HG03095 (cell line): Measurements from ENCODE around the gene TAF3.

Experiments
- ATAC-seq: cut with Tn5 transposase; IDR thresholded peaks from one replicate; pipeline ENCODE4 v1.9.1; 2021; ENCODE audit warnings: moderate library complexity; ENCODE audit not compliant: unreplicated experiment

The TAF3 gene

DNA sequence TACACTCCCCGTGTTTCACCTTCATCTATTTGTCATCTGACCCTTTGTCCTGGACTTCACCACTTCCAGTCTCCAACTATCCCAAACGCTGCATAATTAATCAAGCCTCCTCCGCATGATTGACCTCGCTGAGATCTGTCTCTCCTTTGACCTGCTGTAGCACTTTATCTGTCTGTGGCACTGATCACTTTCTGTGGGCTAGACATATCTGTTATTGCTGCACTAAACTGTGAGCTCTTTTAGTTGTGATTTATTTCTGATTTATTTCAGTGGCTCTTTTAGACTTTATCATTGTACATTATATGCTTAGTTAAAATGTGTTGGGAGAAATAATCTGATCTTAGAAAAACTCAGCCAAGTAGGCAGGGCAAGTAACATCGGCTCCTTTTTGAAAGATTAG is 144.3 kb downstream of the TAF3 start:
- no peak for ATAC-seq

DNA sequence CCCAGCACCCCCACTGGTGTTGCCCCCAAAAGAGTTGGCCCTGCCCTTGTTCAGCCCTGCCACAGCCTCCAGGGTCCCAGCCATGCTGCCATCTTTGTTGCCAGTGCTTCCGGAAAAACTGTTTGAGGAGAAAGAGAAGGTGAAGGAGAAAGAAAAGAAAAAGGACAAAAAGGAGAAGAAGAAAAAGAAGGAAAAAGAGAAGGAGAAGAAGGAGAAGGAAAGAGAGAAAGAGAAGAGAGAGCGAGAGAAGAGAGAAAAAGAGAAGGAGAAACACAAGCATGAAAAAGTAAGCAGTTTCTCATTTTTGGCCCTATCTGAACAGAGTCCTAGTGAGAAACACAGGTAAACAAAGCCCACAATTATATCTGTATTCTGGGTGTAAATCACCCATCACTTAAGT is 147.2 kb downstream of the TAF3 start:
- ATAC-seq: no peak

GRCh38 chr10:7967035-7967434 is 148.7 kb downstream of the TAF3 start:
- no peak for ATAC-seq

- no peak for ATAC-seq
Measured at GRCh38 chr10:7968510-7969112, 150.3 kb downstream of the TAF3 start.

- no peak for ATAC-seq
Measured at GRCh38 chr10:7969623-7970022, 151.3 kb downstream of the TAF3 start.

DNA sequence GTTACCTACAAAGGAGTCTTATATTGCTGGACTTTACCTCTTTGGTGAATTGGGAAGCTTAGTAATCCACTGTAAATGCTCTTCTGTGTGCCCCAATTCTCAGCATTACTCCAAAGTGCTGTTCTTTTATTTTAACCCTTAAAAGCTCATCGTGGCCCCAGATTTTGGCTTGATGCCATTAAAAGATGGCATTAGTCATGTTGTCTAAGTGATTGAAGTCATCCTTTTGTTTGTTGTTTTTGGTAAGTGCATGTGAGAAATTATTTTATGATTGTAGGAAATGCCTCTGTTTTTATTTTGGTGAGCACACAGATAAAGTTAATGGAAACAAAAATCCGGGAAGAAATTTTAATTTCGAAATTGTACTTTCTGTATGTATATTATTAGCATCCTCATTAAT is 153.6 kb downstream of the TAF3 start:
- ATAC-seq: no peak

GRCh38 chr10:7972367-7972766 is 154.1 kb downstream of the TAF3 start:
- no peak for ATAC-seq

DNA sequence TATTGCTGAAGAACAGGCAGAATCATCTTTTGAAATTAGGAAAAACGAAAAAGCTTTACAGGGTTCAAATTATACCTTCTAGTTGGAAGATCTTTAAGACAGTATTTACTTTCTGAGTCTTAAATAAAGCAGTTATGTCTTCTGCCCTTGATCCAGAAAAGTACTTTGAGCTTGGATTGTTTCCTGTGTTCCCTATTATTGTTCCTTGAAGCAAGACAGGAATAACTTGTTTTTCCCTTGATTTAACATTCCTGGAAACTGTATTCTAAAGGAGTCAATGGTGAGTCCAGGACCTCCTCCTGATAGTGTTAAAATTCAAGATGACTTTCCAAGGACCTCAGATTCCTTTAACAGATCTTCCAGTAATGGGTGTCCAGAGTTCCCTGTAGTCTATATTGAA is 161.9 kb downstream of the TAF3 start:
- no peak for ATAC-seq

DNA sequence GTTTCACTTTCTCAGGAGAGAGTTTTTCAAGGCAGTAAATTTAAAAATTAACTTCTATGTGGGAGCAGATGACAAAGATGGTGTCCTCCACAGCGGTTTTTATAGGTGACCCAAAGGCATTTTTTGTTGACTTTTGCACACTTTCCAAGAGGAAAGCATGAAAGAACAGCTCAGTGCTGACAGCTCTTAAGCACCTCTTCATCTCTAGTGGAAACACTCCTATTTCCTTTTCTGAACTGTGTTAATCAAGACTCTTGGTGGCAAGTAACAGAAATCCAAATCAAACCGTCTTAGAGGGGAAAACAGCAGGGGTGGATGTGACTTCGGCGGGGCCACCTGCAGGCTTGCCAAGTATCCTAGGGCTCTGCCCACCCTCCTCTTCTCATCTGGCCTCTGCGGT is 164.4 kb downstream of the TAF3 start:
- ATAC-seq: no peak

- no peak for ATAC-seq
Measured at GRCh38 chr10:7984325-7984724, 166.0 kb downstream of the TAF3 start.

GRCh38 chr10:7984896-7985295 is 166.6 kb downstream of the TAF3 start:
- no peak for ATAC-seq

GRCh38 chr10:7986851-7987250 is 168.5 kb downstream of the TAF3 start:
- no peak for ATAC-seq

GRCh38 chr10:7988989-7989388 is 170.7 kb downstream of the TAF3 start:
- ATAC-seq: no peak

DNA sequence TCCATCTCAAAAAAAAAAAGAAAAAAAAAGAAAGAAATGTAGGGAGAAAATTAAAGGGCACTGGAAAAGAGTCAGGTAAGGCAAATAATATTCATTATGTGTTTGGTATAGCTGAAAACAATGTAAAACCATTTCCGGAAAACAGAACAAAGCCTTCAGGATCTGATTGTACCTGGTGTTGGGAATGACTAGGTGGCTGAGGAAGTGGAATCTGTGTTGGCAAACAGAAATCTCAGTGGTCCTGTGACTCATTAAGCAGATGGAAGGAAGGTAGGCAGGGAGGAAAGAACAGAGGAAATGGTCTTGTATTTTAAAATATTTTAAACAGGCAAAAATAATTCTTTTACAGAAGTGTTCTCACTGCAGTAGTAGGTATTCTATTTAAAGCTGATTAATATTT is 180.5 kb downstream of the TAF3 start:
- no peak for ATAC-seq

GRCh38 chr10:8004469-8005000 is 186.2 kb downstream of the TAF3 start:
- no peak for ATAC-seq

- peak; percentile 59 for ATAC-seq
Measured at GRCh38 chr10:8006274-8006999, 188.1 kb downstream of the TAF3 start.

DNA sequence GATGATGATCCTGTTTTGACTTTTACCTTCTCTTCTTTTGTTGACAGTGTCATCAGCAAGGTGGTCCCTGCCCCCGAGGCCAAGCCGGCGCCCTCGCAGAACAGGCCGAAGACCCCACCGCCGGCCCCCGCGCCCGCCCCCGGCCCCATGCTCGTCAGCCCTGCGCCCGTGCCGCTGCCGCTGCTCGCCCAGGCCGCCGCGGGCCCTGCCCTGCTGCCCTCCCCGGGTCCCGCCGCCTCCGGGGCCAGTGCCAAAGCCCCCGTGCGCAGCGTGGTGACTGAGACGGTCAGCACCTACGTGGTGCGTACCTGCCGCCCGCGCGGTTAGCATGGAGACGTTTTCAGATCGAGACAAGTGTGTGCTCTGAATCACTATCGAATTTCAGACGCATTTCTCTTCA is 190.7 kb downstream of the TAF3 start:
- ATAC-seq: no peak

- no peak for ATAC-seq
Measured at GRCh38 chr10:8013006-8013405, 194.7 kb downstream of the TAF3 start.

DNA sequence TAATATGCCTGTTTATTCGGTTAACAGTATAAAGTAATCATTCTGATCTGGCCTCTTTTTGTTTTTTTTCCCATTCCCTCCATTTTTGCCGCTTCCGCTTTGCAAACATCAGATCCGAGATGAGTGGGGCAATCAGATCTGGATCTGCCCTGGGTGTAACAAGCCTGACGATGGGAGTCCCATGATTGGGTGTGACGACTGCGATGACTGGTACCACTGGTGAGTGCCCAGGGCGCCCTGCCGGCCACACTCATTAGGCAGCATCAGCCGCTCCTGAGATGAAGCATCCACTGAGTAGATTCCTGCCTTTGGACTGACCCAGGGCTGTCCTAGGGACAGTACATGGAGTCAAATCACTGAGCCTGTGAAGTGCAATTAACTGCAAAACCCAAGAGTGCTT is 195.3 kb downstream of the TAF3 start:
- no peak for ATAC-seq

DNA sequence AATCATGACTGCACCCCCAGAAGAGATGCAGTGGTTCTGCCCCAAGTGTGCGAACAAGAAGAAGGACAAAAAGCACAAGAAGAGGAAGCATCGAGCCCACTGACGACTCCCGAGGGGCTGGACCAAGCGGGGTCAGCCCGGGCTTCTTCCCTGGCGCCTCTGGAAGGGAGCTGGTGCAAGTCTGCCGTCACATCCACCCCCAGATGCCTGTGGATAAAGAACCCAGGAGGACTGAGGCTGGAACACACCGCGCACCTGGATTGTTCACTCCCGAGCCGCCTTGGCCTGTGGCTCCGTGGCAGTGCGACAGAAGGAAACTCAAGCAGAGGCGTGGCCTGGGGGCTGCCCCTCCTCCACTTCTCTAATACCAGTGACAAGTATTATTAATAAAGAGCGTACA is 196.3 kb downstream of the TAF3 start:
- no peak for ATAC-seq

DNA sequence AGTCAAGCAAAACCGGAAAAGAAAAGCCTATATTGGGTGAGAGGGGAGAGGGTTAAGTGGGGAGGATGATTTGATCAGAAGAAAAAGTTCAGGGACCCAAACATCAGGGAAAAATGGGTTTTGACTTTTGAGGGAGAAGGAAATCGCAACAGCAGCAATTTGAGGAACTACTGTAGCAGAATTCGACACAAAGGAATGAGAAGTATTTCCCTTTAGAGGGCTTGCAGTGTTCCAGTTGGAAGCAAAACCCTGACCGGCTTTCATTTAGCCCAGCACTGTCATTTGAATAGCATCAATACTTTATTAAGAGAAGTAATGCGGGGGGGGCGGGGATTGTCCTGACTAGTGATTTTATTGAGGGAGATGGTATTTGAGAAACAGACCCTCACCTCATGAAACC is 199.0 kb downstream of the TAF3 start:
- ATAC-seq: no peak

- no peak for ATAC-seq
Measured at GRCh38 chr10:8023321-8023720, 205.0 kb downstream of the TAF3 start.

DNA sequence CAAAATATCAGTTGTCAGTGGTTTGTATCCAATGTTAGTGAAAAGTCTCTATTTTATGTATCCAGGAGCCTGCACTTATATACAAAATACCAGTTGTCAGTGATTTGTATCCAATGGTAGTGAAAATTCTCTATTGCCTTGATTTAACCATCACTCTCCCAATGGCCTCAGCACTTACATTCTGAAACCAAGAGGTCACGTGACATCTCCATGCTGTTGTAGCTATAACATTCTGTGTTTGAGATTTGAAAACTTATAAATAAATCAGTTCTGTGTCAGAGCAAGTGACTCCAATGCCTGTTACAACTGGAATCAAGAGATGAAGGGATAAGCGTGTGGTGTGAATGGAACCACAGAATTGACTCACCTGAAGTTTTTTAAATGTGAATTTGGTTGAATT is 205.5 kb downstream of the TAF3 start:
- ATAC-seq: no peak
